GM10847 (cell line): ENCODE measurements around the gene SNX1.

Experiments
- POLR2A ChIP-seq: IDR thresholded peaks from 2 replicates; pipeline ENCODE4 v1.6.1; 2011; ENCODE audit not compliant: insufficient read length; ENCODE audit errors: extremely low read depth

Gene SNX1

GRCh38 chr15:64162869-64163658 is 67.3 kb downstream of the SNX1 start, which contains the start of gene PPIB:
PPIB (minus strand) TSS chr15:64163022; CDS start chr15:64162986, 36 bp downstream.
- peak; percentile 96 for TF ChIP-seq POLR2A

GRCh38 chr15:64163659-64164362 is 68.0 kb downstream of the SNX1 start:
- no peak for TF ChIP-seq POLR2A

GRCh38 chr15:64164436-64164835 is 68.7 kb downstream of the SNX1 start:
- TF ChIP-seq POLR2A: no peak

GRCh38 chr15:64166102-64166890 is 70.5 kb downstream of the SNX1 start:
- TF ChIP-seq POLR2A: no peak

GRCh38 chr15:64180235-64180824 is 84.5 kb downstream of the SNX1 start:
- no peak for TF ChIP-seq POLR2A

GRCh38 chr15:64182859-64183370 is 87.1 kb downstream of the SNX1 start:
- no peak for TF ChIP-seq POLR2A

GRCh38 chr15:64185146-64185911 is 89.5 kb downstream of the SNX1 start:
- no peak for TF ChIP-seq POLR2A

GRCh38 chr15:64187396-64188191 is 91.8 kb downstream of the SNX1 start:
- TF ChIP-seq POLR2A: no peak
